Endothelial cell of umbilical vein (primary cell): ENCODE data around the gene PI4KA. TPM values are rescaled to one million over a fixed set of nuclear protein-coding genes. Genes with fewer than 3 reads are reported as not detected.

ENCODE experiments used
- BruUV-seq: library from RNA; stranded (reverse); fragments of 400-500 nt; replicated peaks from 2 replicates; lab custom pipeline; 2021; lab: Mats Ljungman, UMichigan
- CTCF ChIA-PET: fragments of 300-600, 350-600 bp; sonication (Branson Sonifier 250); formaldehyde crosslinking; loops from one replicate; lab custom pipeline; 2021; ENCODE audit warnings: antibody characterized with exemption, inconsistent platforms; lab: Charles Lee
- POLR2A ChIA-PET: fragments of 300-600, 350-600 bp; sonication (Branson Sonifier 250); formaldehyde crosslinking; loops from one replicate; lab custom pipeline; 2021; ENCODE audit warnings: antibody characterized with exemption, inconsistent platforms; lab: Charles Lee
- DNase-seq: peaks from one replicate; pipeline ENCODE4 v3.0.0-alpha.2; 2011; ENCODE audit warnings: low read depth, low spot score
- FAIRE-seq: peaks from 2 replicates; lab custom pipeline; 2011; peaks lifted over from hg19 to GRCh38; lab: Jason Lieb, UNC
- H2AFZ ChIP-seq: 2 replicates; pipeline ENCODE4 v1.6.0; 2012; ENCODE audit warnings: low read depth, low read length, control low read depth, inconsistent platforms
- H3K27ac ChIP-seq: 2 replicates; pipeline ENCODE4 v1.5.1; 2011; ENCODE audit warnings: low read depth, mild to moderate bottlenecking, control low read depth, low read length, moderate library complexity; ENCODE audit not compliant: insufficient read depth
- H3K27me3 ChIP-seq, 2 experiments: 2 replicates each; pipeline versions ENCODE4 v1.6.0 to v1.6.1; 2011; ENCODE audit warnings: low read length in 2 of 2, mixed read lengths in 1 of 2; ENCODE audit not compliant: control insufficient read depth in 2 of 2, insufficient read depth in 2 of 2
- H3K36me3 ChIP-seq, 2 experiments: 2 replicates in 1 of 2; 3 replicates in 1 of 2; pipeline ENCODE4 v1.5.1; 2011; ENCODE audit warnings: low read length in 2 of 2, mild to moderate bottlenecking in 1 of 2, moderate library complexity in 1 of 2; ENCODE audit not compliant: control insufficient read depth in 2 of 2, insufficient read depth in 2 of 2; ENCODE audit errors: extremely low read depth in 1 of 2
- H3K4me1 ChIP-seq: 3 replicates; pipeline ENCODE4 v1.5.1; 2011; ENCODE audit warnings: mild to moderate bottlenecking, low read length; ENCODE audit not compliant: control insufficient read depth, insufficient read depth; ENCODE audit errors: extremely low read depth
- H3K4me2 ChIP-seq: 2 replicates; pipeline ENCODE4 v1.6.1; 2011; ENCODE audit warnings: low read length, control low read depth, mixed read lengths; ENCODE audit not compliant: insufficient read depth
- H3K4me3 ChIP-seq, 3 experiments: fragments of 200-600 bp in 1 of 3; sonication (generic), shearing (Covaris generic) in 1 of 3; replicated peaks in 1 of 3; 2 replicates each; pipeline ENCODE4 v1.5.1; 2011 to 2016; ENCODE audit warnings: control low read depth in 3 of 3, low read length in 3 of 3, mild to moderate bottlenecking in 2 of 3, inconsistent platforms in 1 of 3, low read depth in 1 of 3, moderate library complexity in 1 of 3; ENCODE audit not compliant: insufficient read depth in 1 of 3
- H3K79me2 ChIP-seq: 2 replicates; pipeline ENCODE4 v1.6.0; 2012; ENCODE audit warnings: low read length, inconsistent platforms; ENCODE audit not compliant: control insufficient read depth, insufficient read depth
- H3K9ac ChIP-seq: replicated peaks from 2 replicates; pipeline ENCODE3; 2011; ENCODE audit warnings: low read length, control low read depth; ENCODE audit not compliant: insufficient read depth; ENCODE audit errors: extremely low read depth
- H3K9me1 ChIP-seq: replicated peaks from 3 replicates; pipeline ENCODE4 v1.6.0; 2011; ENCODE audit warnings: mild to moderate bottlenecking, low read length; ENCODE audit not compliant: control insufficient read depth, insufficient read depth; ENCODE audit errors: extremely low read depth
- H3K9me3 ChIP-seq: replicated peaks from 2 replicates; pipeline ENCODE4 v1.5.1; 2012; ENCODE audit warnings: low read length, inconsistent platforms; ENCODE audit not compliant: control insufficient read depth, insufficient read depth
- H4K20me1 ChIP-seq: replicated peaks from 2 replicates; pipeline ENCODE3; 2011; ENCODE audit warnings: mild to moderate bottlenecking, low read length; ENCODE audit not compliant: control insufficient read depth, insufficient read depth; ENCODE audit errors: extremely low read depth
- EZH2 ChIP-seq: IDR thresholded peaks from 2 replicates; pipeline ENCODE4 v1.6.1; 2012; ENCODE audit warnings: borderline replicate concordance, low read depth, mild to moderate bottlenecking, moderate library complexity, low read length, inconsistent platforms; ENCODE audit not compliant: severe bottlenecking
- FOS ChIP-seq: IDR thresholded peaks from 2 replicates; pipeline ENCODE4 v1.6.1; 2011; ENCODE audit warnings: mild to moderate bottlenecking, low read length, moderate library complexity, borderline replicate concordance; ENCODE audit not compliant: insufficient read depth
- GATA2 ChIP-seq: IDR thresholded peaks from 2 replicates; pipeline ENCODE4 v1.7.0; 2011; ENCODE audit warnings: low read depth, mild to moderate bottlenecking, moderate library complexity, mixed read lengths, low read length; ENCODE audit not compliant: insufficient read length, insufficient read depth
- JUN ChIP-seq: IDR thresholded peaks from 2 replicates; pipeline ENCODE4 v1.6.1; 2011; ENCODE audit warnings: borderline replicate concordance, low read depth; ENCODE audit not compliant: insufficient read length, insufficient read depth
- MYC ChIP-seq: IDR thresholded peaks from one replicate; pipeline ENCODE4 v1.6.1; 2011; ENCODE audit warnings: mild to moderate bottlenecking, low read depth, low read length
- POLR2A ChIP-seq: IDR thresholded peaks from 2 replicates; pipeline ENCODE4 v1.6.1; 2012; ENCODE audit warnings: low read depth, mild to moderate bottlenecking, control low read depth, low read length
- POLR2AphosphoS5 ChIP-seq: IDR thresholded peaks from 2 replicates; pipeline ENCODE4 v1.6.1; 2012; ENCODE audit warnings: low read depth, mild to moderate bottlenecking, control low read depth, low read length, moderate library complexity; ENCODE audit not compliant: insufficient read depth
- dilution Hi-C: fragments of 300-500 bp; cut with MboI; formaldehyde crosslinking; loops from one replicate; pipeline ENCODE4 v1.15.0; 2019; ENCODE audit warnings: low sequenced_read_pairs; ENCODE audit not compliant: extremely low pct_ligation_motif_present
- intact Hi-C: fragments of 100-400 bp; cut with micrococcal nuclease; formaldehyde crosslinking; loops from one replicate; pipeline ENCODE4 v1.10.0; 2022
- polyA plus RNA-seq, 4 experiments: library from polyadenylated mRNA; depleted of rRNA in 3 of 4; stranded (reverse) in 3 of 4; unstranded in 1 of 4; fragments of >200 nt; gene quantifications; 2 replicates each; pipeline versions ENCODE4 v1.2.1 to v1.2.3, GENCODE V29; 2011 to 2012; ENCODE audit warnings: missing spikeins in 1 of 4
- total RNA-seq: library from RNA; stranded (reverse); gene quantifications from 2 replicates; pipeline ENCODE4 v1.2.3, GENCODE V29; 2021
- TF ChIP-seq, protein P1 (sequence below): IDR thresholded peaks from 2 replicates; pipeline ENCODE4 v1.6.1; 2011; ENCODE audit not compliant: insufficient read depth, insufficient read length
- TF ChIP-seq, protein P2 (sequence below), 2 donors: IDR thresholded peaks; 1 replicate in 1 of 2; 2 replicates in 1 of 2; pipeline ENCODE4 v1.5.1; 2011; ENCODE audit warnings: low read length in 2 of 2, mild to moderate bottlenecking in 2 of 2, moderate library complexity in 2 of 2, control low read depth in 1 of 2, inconsistent platforms in 1 of 2, low read depth in 1 of 2; ENCODE audit not compliant: insufficient read depth in 1 of 2; ENCODE audit errors: extremely low read depth in 1 of 2

The PI4KA gene
- total and polyA plus RNA-seq, 2 donors (not counting 3 experiments of a cell fraction or from before 2014, with no cell fraction given) = 28.9 to 56.4 TPM

DNA sequence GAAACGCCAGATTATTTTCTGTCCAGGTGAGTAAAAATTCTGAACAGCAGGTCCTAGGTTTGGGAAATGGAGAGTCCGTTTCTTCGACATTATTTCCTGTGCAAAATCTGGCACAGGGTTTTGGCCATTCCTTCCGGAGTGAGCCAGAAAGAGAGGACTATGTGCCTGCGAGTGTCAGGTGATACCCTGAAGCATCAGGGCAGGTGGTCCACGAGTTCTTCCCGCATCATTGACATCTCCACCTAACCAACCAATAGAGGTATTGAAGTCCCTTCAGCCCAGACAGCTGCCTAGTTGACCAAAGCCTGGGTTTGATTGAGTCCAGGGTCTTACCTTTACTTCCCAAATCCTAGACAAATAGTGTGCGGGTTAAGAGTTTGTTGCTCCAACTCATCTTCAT lies 1.0 kb upstream of the PI4KA start:
- H3K4me1 ChIP-seq = peaks cover 17% of the 10 kb centered on the region
- FAIRE-seq (peak; percentile 59), DNase-seq (no peak)
- peaks cover 2% of the 10 kb centered on the region for H4K20me1 ChIP-seq
- ChIA-PET POLR2A (interaction anchor here (0.7 kb wide), 1 partner anchor 22 kb away, joined by 5 read pairs; no protein-coding TSS in a partner anchor), CTCF (no interaction called here)
- H3K27me3 ChIP-seq = no peaks in the 10 kb centered on the region
- peak overlapping the region; percentile 69 to 89 (median 79) for H3K4me3 ChIP-seq
- no TSS peak for BruUV-seq
- no peaks in the 10 kb centered on the region for H3K9me1 ChIP-seq
- peak overlapping the region; percentile 96 for H3K4me2 ChIP-seq
- H3K9me3 ChIP-seq = no peaks in the 10 kb centered on the region
- H3K27ac ChIP-seq = no peak overlapping the region
- H3K79me2 ChIP-seq = peaks cover 34% of the 10 kb centered on the region
- dilution Hi-C loops = no loop called here
- H3K9ac ChIP-seq = peak overlapping the region; percentile 70
- TF ChIP-seq, protein P1, sequence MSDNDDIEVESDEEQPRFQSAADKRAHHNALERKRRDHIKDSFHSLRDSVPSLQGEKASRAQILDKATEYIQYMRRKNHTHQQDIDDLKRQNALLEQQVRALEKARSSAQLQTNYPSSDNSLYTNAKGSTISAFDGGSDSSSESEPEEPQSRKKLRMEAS = no peak
- no peak for TF ChIP-seq POLR2A
- TF ChIP-seq FOS = no peak
- TF ChIP-seq EZH2 = no peak
- TF ChIP-seq MYC = no peak
- TF ChIP-seq JUN = no peak
- TF ChIP-seq, protein P2, sequence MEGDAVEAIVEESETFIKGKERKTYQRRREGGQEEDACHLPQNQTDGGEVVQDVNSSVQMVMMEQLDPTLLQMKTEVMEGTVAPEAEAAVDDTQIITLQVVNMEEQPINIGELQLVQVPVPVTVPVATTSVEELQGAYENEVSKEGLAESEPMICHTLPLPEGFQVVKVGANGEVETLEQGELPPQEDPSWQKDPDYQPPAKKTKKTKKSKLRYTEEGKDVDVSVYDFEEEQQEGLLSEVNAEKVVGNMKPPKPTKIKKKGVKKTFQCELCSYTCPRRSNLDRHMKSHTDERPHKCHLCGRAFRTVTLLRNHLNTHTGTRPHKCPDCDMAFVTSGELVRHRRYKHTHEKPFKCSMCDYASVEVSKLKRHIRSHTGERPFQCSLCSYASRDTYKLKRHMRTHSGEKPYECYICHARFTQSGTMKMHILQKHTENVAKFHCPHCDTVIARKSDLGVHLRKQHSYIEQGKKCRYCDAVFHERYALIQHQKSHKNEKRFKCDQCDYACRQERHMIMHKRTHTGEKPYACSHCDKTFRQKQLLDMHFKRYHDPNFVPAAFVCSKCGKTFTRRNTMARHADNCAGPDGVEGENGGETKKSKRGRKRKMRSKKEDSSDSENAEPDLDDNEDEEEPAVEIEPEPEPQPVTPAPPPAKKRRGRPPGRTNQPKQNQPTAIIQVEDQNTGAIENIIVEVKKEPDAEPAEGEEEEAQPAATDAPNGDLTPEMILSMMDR (IDR thresholded peaks at IDR 0.05; ENCODE audit: extremely low read depth in 1 of 2, insufficient read depth in 1 of 2, low read depth in 1 of 2, low read length in 2 of 2) = no peak
- TF ChIP-seq GATA2 = no peak
- no peak for TF ChIP-seq POLR2AphosphoS5
- intact Hi-C loops = no loop called here
- H3K36me3 ChIP-seq = peaks cover 0 to 7% of the 10 kb centered on the region in 2 experiments
- H2AFZ ChIP-seq = peak overlapping the region; percentile 94
